Prostate gland (tissue), 2 donors: ENCODE measurements around the gene ZMYM2. TPM values are rescaled to one million over a fixed set of nuclear protein-coding genes. Genes with fewer than 3 reads are reported as not detected.

ENCODE experiments used
- DNase-seq: peaks from one replicate; pipeline ENCODE4 v3.0.0-alpha.2; 2019; ENCODE audit warnings: low spot score
- H3K27ac ChIP-seq, 2 donors: fragments of 200-600 bp; sonication (generic); 2 replicates each; pipeline ENCODE4 v1.5.1; 2017 to 2019
- H3K27me3 ChIP-seq: fragments of 200-600 bp; sonication (generic); replicated peaks from 2 replicates; pipeline ENCODE4 v1.5.1; 2019; ENCODE audit not compliant: insufficient read depth
- H3K36me3 ChIP-seq, 2 donors: fragments of 200-600 bp; sonication (generic); 1 replicate in 1 of 2; 2 replicates in 1 of 2; pipeline versions ENCODE4 v1.5.1 to v1.8.1; 2017 to 2019
- H3K4me1 ChIP-seq: fragments of 200-600 bp; sonication (generic); replicated peaks from 2 replicates; pipeline ENCODE4 v1.5.1; 2019
- H3K4me3 ChIP-seq, 2 donors: fragments of 200-600 bp; sonication (generic); 2 replicates each; pipeline ENCODE4 v1.5.1; 2017 to 2019
- H3K9me3 ChIP-seq: fragments of 200-600 bp; sonication (generic); 2 replicates; pipeline ENCODE4 v1.5.1; 2017
- POLR2A ChIP-seq: fragments of 450-650 bp; IDR thresholded peaks from one replicate; pipeline ENCODE4 v1.6.1; 2016; ENCODE audit warnings: antibody characterized with exemption, mild to moderate bottlenecking
- POLR2AphosphoS5 ChIP-seq: sonication (generic); formaldehyde crosslinking; IDR thresholded peaks from one replicate; pipeline ENCODE4 v1.6.1; 2017; ENCODE audit warnings: antibody characterized with exemption
- WGBS: methylation state at CpG from one replicate; pipeline ENCODE4 v1.1.5; 2018; 5-methylcytosine and 5-hydroxymethylcytosine counted together
- intact Hi-C: fragments of 100-400 bp; cut with DNase I; formaldehyde crosslinking; loops from one replicate; pipeline ENCODE4 v1.14.2; 2022
- total RNA-seq, 2 donors: library from RNA; depleted of rRNA; stranded (reverse); fragments of >200 nt; gene quantifications; one replicate each; pipeline ENCODE4 v1.1.0, GENCODE V29; 2016
- TF ChIP-seq, protein P1 (sequence below), 4 experiments: fragments of 200-600 bp in 2 of 4; fragments of 450-650 bp in 2 of 4; sonication (generic) in 2 of 4; IDR thresholded peaks; 1 replicate in 3 of 4; 2 replicates in 1 of 4; pipeline ENCODE4 v1.5.1; 2016 to 2019; ENCODE audit warnings: antibody characterized with exemption in 4 of 4, mild to moderate bottlenecking in 2 of 4, moderate library complexity in 2 of 4

The ZMYM2 gene
- total RNA-seq, 2 donors from 2014 or later: 70.7 to 95.6 TPM

DNA sequence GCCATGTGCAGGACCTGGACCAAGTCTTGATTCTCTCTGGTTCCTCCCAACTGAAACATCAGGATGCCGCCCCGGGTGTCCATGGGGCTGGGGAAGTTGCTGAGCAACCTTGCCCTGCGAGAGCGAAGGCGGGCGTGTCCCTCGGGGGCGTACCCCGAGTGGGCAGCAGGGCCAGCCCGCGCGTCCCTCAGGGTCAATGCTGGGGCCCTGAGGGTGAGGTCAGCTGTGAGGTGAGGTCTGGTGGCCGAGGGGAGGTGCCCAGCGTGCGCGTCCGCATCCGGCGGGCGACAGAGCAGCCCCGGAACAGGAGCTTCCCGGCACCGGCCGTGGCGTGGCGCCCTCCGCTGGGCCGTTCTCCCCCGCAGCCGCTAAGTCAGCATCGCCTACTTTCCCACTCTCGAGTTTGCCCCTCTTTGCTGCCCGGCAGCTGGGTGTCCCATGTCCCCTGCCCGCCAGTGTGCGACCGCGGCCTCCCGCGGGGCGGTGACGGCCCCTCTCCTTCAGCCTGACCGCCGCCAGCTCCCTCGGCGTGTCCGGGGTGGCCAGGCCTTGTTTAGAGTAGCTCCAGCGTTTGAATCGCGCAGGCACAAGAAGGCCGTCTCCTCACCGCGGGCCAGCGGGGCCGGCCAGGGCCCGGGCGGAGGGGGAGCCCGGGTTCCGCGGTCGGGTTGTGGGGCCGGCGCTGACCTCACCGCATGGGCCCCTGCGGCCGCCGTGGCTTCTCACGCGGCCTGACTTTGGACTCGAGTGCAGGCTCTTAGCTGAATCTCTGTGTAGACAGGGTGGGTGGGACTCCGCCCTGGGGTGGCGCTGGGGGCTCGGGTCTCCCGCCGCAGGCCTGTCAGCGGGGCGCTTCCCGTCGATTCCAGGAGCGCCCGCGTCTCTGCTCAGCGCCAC lies 169.3 kb downstream of the ZMYM2 start:
- peak; percentile 12 for TF ChIP-seq POLR2AphosphoS5
- TF ChIP-seq, protein P1, sequence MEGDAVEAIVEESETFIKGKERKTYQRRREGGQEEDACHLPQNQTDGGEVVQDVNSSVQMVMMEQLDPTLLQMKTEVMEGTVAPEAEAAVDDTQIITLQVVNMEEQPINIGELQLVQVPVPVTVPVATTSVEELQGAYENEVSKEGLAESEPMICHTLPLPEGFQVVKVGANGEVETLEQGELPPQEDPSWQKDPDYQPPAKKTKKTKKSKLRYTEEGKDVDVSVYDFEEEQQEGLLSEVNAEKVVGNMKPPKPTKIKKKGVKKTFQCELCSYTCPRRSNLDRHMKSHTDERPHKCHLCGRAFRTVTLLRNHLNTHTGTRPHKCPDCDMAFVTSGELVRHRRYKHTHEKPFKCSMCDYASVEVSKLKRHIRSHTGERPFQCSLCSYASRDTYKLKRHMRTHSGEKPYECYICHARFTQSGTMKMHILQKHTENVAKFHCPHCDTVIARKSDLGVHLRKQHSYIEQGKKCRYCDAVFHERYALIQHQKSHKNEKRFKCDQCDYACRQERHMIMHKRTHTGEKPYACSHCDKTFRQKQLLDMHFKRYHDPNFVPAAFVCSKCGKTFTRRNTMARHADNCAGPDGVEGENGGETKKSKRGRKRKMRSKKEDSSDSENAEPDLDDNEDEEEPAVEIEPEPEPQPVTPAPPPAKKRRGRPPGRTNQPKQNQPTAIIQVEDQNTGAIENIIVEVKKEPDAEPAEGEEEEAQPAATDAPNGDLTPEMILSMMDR (IDR thresholded peaks at IDR 0.05): peak in 3 of 4 experiments; percentile 27 to 52 (median 42)
- TF ChIP-seq POLR2A: peak; percentile 24
- Histone ChIP-seq H3K9me3 (no peaks in the 10 kb centered on the region), H3K36me3 (no peaks in the 10 kb centered on the region), H3K4me3 (peak overlapping the region; percentile 39 to 51), H3K27ac (peak overlapping the region; percentile 84), H3K4me1 (no peaks in the 10 kb centered on the region), H3K27me3 (no peaks in the 10 kb centered on the region)
- 2% methylated on average over 51 of the region's 82 CpGs for WGBS
- intact Hi-C loops: loop anchor here (5.0 to 10.0 kb wide), 3 partner anchors 34 to 927 kb away; partner anchors contain the start of genes GJA3 and ZMYM2
- peak; percentile 37 for DNase-seq

DNA sequence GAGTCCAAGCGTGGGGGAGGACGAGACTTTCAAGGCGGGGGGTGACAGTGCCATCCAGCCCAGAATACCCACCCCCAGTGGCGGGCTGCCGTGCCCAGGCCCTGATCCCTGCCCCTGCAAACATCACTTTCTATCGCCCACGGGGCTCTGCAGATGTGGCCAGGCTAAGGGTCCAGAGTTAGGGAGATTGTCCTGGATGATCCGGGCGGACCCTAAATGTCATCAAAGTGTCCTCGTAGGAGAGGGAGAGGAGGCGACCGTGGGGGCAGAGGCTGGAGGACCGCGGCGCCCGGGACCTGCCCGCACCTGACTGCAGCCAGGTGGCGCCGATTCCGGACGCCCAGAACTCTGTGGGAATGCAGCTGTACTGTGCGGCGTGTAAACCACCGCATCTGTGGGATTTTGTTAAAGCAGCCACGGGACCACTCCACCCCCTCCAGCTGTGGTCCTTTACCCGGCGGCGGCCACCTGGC lies 170.0 kb downstream of the ZMYM2 start:
- WGBS: under 1% methylated on average over 24 of the region's 28 CpGs
- intact Hi-C loops: loop anchor here (5.0 to 10.0 kb wide), 3 partner anchors 34 to 926 kb away; partner anchors contain the start of genes GJA3 and ZMYM2
- peak; percentile 42 for DNase-seq
- TF ChIP-seq POLR2AphosphoS5 (peak; percentile 12), POLR2A (no peak)
- TF ChIP-seq, protein P1 (IDR thresholded peaks at IDR 0.05): peak in 3 of 4 experiments; percentile 39 to 65 (median 53)
- peak overlapping the region; percentile 39 to 51 for H3K4me3 ChIP-seq
- H3K9me3 ChIP-seq: no peaks in the 10 kb centered on the region
- H3K4me1 ChIP-seq: no peaks in the 10 kb centered on the region
- H3K27ac ChIP-seq: peak overlapping the region; percentile 84
- H3K27me3 ChIP-seq: no peaks in the 10 kb centered on the region
- H3K36me3 ChIP-seq: no peaks in the 10 kb centered on the region

DNA sequence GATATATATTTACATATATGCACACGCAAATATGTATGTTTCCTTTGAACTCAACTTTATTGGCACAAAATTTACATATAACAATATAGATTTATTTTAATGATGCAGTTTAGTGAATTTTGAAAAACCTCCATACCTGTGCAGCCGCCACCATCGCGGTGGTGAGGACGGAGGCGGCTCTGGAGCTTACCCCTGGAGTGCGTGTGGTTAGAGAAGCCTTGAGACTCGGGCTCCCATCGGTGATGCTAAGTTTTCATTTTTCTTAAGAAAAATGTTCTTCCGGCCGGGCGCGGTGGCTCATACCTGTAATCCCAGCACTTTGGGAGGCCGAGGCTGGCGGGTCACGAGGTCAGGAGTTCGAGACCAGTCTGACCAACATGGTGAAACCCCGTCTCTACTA lies 170.5 kb downstream of the ZMYM2 start:
- H3K27me3 ChIP-seq: no peaks in the 10 kb centered on the region
- intact Hi-C loops: loop anchor here (5.0 to 10.0 kb wide), 3 partner anchors 33 to 926 kb away; partner anchors contain the start of genes GJA3 and ZMYM2
- H3K4me3 ChIP-seq: no peak overlapping the region

DNA sequence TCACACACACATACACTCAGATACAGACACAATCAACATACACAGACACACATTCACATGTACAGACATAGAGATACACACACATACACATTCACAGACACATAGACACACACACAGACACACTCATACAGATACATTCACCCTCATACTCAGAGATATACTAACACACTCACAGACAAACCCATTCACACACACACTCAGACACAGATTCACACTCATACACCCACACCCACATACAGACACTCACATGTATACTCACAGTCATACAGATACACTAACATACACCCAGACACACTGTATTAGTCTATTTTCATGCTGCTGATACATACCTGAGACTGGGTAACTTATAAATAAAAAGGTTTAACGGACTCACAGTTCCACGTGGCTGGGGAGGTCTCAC lies 171.5 kb downstream of the ZMYM2 start:
- no peak for DNase-seq
- TF ChIP-seq, protein P1 (IDR thresholded peaks at IDR 0.05): no peak
- TF ChIP-seq POLR2AphosphoS5 (no peak), POLR2A (no peak)
- Histone ChIP-seq H3K27me3 (no peaks in the 10 kb centered on the region), H3K4me3 (no peak overlapping the region), H3K4me1 (no peaks in the 10 kb centered on the region), H3K27ac (no peak overlapping the region), H3K36me3 (no peaks in the 10 kb centered on the region), H3K9me3 (no peaks in the 10 kb centered on the region)
- intact Hi-C loops: no loop called here
- WGBS: 71% methylated on average over 2 of the region's 2 CpGs

More for the DNA sequence above, 170.5 kb downstream of the ZMYM2 start:
- H3K4me1 ChIP-seq: no peaks in the 10 kb centered on the region
- TF ChIP-seq POLR2A (no peak), POLR2AphosphoS5 (no peak)
- TF ChIP-seq, protein P1 (IDR thresholded peaks at IDR 0.05): no peak
- no peaks in the 10 kb centered on the region for H3K36me3 ChIP-seq
- no peaks in the 10 kb centered on the region for H3K9me3 ChIP-seq
- WGBS: 75% methylated on average over 18 of the region's 18 CpGs
- DNase-seq: no peak
- H3K27ac ChIP-seq: no peak overlapping the region
